Urinary bladder (tissue), 4 donors: ENCODE measurements around the gene TMEM60. TPM values are rescaled to one million over a fixed set of nuclear protein-coding genes. Genes with fewer than 3 reads are reported as not detected.

Source experiments
- DNase-seq: peaks from one replicate; pipeline ENCODE4 v3.0.0-alpha.2; 2015; ENCODE audit errors: extremely low spot score
- H3K27ac ChIP-seq: one replicate; pipeline ENCODE4 v1.5.1; 2013; ENCODE audit warnings: low read depth, mild to moderate bottlenecking, moderate library complexity
- H3K36me3 ChIP-seq: one replicate; pipeline ENCODE4 v1.6.1; 2013; ENCODE audit warnings: mild to moderate bottlenecking, moderate library complexity; ENCODE audit not compliant: insufficient read depth
- H3K4me1 ChIP-seq: one replicate; pipeline ENCODE4 v1.6.1; 2013; ENCODE audit warnings: mild to moderate bottlenecking, moderate library complexity; ENCODE audit not compliant: insufficient read depth
- H3K4me3 ChIP-seq: one replicate; pipeline ENCODE4 v1.5.1; 2013; ENCODE audit warnings: low read depth, low read length
- WGBS: extraction: QIAGEN DNeasy Blood & Tissue Kit; methylation state at CpG from one replicate; pipeline ENCODE4 v1.1.7; 2013; 5-methylcytosine and 5-hydroxymethylcytosine counted together
- polyA plus RNA-seq: library from polyadenylated mRNA; stranded (reverse); fragments of 200-250 nt; gene quantifications from one replicate; pipeline ENCODE4 v1.2.3, GENCODE V29; 2013
- total RNA-seq: library from RNA; depleted of rRNA; stranded (reverse); fragments of >200 nt; gene quantifications from one replicate; pipeline ENCODE4 v1.2.3, GENCODE V29; 2014
- donor health status: healthy with polysubstance abuse.
- donor health status: healthy.

TMEM60 gene
- total and polyA plus RNA-seq, 2 donors = 16.1 to 23.2 TPM

GRCh38 chr7:77782383-77782782 is 15.9 kb downstream of the TMEM60 start:
- H3K4me1 ChIP-seq = no peaks in the 10 kb centered on the region
- 96% methylated on average over 4 of the region's 4 CpGs for WGBS
- no peak overlapping the region for H3K27ac ChIP-seq
- H3K4me3 ChIP-seq = no peak overlapping the region
- no peak for DNase-seq
- no peaks in the 10 kb centered on the region for H3K36me3 ChIP-seq

- DNase-seq = no peak
- H3K27ac ChIP-seq = no peak overlapping the region
- WGBS = 98% methylated on average over 2 of the region's 2 CpGs
- no peak overlapping the region for H3K4me3 ChIP-seq
- H3K36me3 ChIP-seq = peaks cover 1% of the 10 kb centered on the region
- no peaks in the 10 kb centered on the region for H3K4me1 ChIP-seq
These were observed 19.7 kb downstream of the TMEM60 start for GRCh38 chr7:77778535-77778934.

- DNase-seq = no peak
These were observed 26.3 kb downstream of the TMEM60 start for GRCh38 chr7:77771901-77772300.

GRCh38 chr7:77770316-77770715 is 27.9 kb downstream of the TMEM60 start:
- DNase-seq = no peak
- WGBS = 85% methylated on average over 8 of the region's 8 CpGs
- Histone ChIP-seq H3K4me3 (no peak overlapping the region), H3K27ac (no peak overlapping the region), H3K36me3 (peaks cover 2% of the 10 kb centered on the region), H3K4me1 (no peaks in the 10 kb centered on the region)

More at GRCh38 chr7:77771901-77772300, 26.3 kb downstream of the TMEM60 start:
- no peak overlapping the region for H3K4me3 ChIP-seq
- no peak overlapping the region for H3K27ac ChIP-seq
- peaks cover 3% of the 10 kb centered on the region for H3K36me3 ChIP-seq
- no peaks in the 10 kb centered on the region for H3K4me1 ChIP-seq

- Histone ChIP-seq H3K4me3 (no peak overlapping the region), H3K36me3 (peaks cover 2% of the 10 kb centered on the region), H3K4me1 (no peaks in the 10 kb centered on the region), H3K27ac (no peak overlapping the region)
- WGBS = 94% methylated on average over 6 of the region's 6 CpGs
- no peak for DNase-seq
These were observed 31.2 kb downstream of the TMEM60 start for GRCh38 chr7:77766801-77767605.

GRCh38 chr7:77765906-77766800 is 32.1 kb downstream of the TMEM60 start:
- no peaks in the 10 kb centered on the region for H3K36me3 ChIP-seq
- no peak for DNase-seq
- WGBS = 68% methylated on average over 4 of the region's 4 CpGs
- no peak overlapping the region for H3K27ac ChIP-seq
- no peaks in the 10 kb centered on the region for H3K4me1 ChIP-seq
- H3K4me3 ChIP-seq = no peak overlapping the region

GRCh38 chr7:77765481-77765880 is 32.8 kb downstream of the TMEM60 start:
- 66% methylated on average over 3 of the region's 3 CpGs for WGBS
- no peak for DNase-seq
- Histone ChIP-seq H3K4me3 (no peak overlapping the region), H3K27ac (no peak overlapping the region), H3K36me3 (no peaks in the 10 kb centered on the region), H3K4me1 (no peaks in the 10 kb centered on the region)

- WGBS = 88% methylated on average over 10 of the region's 10 CpGs
- no peak overlapping the region for H3K4me3 ChIP-seq
- no peak for DNase-seq
- H3K4me1 ChIP-seq = no peaks in the 10 kb centered on the region
- no peaks in the 10 kb centered on the region for H3K36me3 ChIP-seq
- H3K27ac ChIP-seq = no peak overlapping the region
These were observed 37.3 kb downstream of the TMEM60 start for GRCh38 chr7:77760809-77761453.

GRCh38 chr7:77759294-77759889 is 38.8 kb downstream of the TMEM60 start:
- Histone ChIP-seq H3K4me1 (no peaks in the 10 kb centered on the region), H3K4me3 (no peak overlapping the region), H3K36me3 (no peaks in the 10 kb centered on the region), H3K27ac (no peak overlapping the region)
- DNase-seq = no peak
- WGBS = 4% methylated on average over 3 of the region's 3 CpGs

GRCh38 chr7:77757589-77757988 is 40.6 kb downstream of the TMEM60 start:
- Histone ChIP-seq H3K27ac (no peak overlapping the region), H3K36me3 (no peaks in the 10 kb centered on the region), H3K4me3 (no peak overlapping the region), H3K4me1 (no peaks in the 10 kb centered on the region)
- 35% methylated on average over 1 of the region's 1 CpG for WGBS
- no peak for DNase-seq

- DNase-seq = no peak
- H3K4me3 ChIP-seq = no peak overlapping the region
- no peak overlapping the region for H3K27ac ChIP-seq
- peaks cover 3% of the 10 kb centered on the region for H3K36me3 ChIP-seq
- WGBS = 83% methylated on average over 1 of the region's 1 CpG
- peaks cover 1% of the 10 kb centered on the region for H3K4me1 ChIP-seq
These were observed 45.1 kb downstream of the TMEM60 start for GRCh38 chr7:77753173-77753572.

- Histone ChIP-seq H3K36me3 (peaks cover 3% of the 10 kb centered on the region), H3K27ac (no peak overlapping the region), H3K4me1 (peaks cover 1% of the 10 kb centered on the region), H3K4me3 (no peak overlapping the region)
- WGBS = 55% methylated on average over 2 of the region's 2 CpGs
- DNase-seq = no peak
These were observed 46.2 kb downstream of the TMEM60 start for GRCh38 chr7:77752016-77752415.

GRCh38 chr7:77747718-77748117 is 50.5 kb downstream of the TMEM60 start:
- no peak overlapping the region for H3K27ac ChIP-seq
- WGBS = 85% methylated on average over 1 of the region's 1 CpG
- no peak overlapping the region for H3K4me3 ChIP-seq

More at GRCh38 chr7:77747718-77748117, 50.5 kb downstream of the TMEM60 start:
- peaks cover 1% of the 10 kb centered on the region for H3K4me1 ChIP-seq
- H3K36me3 ChIP-seq = peaks cover 3% of the 10 kb centered on the region
- no peak for DNase-seq
